Measurements from ENCODE around the gene ZG16.
"Not testable (repeated sequence)": the region's sequence is repeated elsewhere in the genome, so short reads cannot be mapped to it uniquely, and the experiment has no call there.

Gene ZG16

GRCh38 chr16:29748760-29749149 is 29.3 kb upstream of the ZG16 start:
- DNase-seq (ENCODE audit: low spot score), result not testable (repeated sequence)

DNA sequence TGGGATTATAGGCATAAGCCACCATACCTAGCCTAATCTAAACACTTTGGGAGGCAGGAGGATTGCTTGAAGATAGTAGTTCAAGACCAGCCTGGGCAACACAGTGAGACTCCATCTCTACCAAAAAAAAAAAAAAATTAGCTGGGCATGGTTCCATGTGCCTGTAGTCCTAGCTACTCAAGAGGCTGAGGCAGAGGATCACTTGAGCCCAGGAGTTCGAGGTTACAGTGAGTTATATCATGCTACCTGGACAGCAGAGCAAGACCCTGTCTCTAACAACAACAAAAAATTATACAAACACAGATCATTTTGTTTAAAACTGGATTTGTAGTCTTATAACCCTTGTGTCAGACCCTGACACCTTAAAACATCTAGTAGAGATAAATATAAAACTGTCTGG is 24.5 kb upstream of the ZG16 start:
- no peak for DNase-seq (ENCODE audit: low spot score)

DNA sequence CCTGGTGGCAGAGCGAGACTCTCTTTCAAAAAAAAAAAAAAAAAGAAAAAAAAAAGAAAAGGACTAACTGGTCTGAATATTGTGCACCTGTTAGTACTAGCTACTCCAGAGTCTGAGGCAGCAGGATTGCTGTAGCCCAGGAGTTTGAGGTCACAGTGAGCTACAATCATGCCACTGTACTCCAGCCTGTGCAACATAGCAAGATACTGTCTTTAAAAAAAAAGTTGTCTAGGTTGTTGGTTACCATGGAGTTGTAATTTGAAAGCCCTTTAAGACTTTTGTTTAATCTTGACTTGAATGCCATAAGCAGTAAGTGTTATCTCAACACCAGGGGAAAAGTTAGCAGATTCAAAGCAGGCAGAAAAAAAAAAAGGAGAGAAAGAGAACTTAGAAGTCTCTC is 21.4 kb upstream of the ZG16 start:
- DNase-seq (ENCODE audit: low spot score), result no peak

GRCh38 chr16:29757086-29757485 is 21.0 kb upstream of the ZG16 start:
- DNase-seq (ENCODE audit: low spot score), result not testable (repeated sequence)

DNA sequence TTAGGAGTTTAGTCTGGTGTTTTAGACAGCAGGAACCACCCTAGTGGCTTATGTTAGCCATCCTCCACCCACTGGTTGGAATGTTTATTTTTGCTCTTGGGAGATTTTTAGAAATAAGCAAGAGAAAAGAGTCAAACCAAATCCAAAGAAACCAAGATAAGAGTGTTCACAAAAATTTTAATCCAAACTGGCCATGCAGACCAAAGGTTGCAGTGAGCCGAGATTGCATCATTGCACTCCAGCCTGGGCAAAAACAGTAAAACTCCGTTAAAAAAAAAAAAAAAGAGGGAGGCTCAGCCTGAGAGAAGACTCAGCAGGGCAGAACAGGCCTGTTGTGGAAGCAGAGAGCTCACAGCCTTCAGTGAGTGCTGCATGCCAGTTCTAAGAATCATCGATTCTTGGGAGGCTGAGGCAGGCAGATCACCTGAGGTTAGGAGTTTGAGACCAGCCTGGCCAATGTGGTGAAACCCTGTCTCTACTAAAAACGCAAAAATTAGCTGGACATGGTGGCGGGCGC is 20.0 kb upstream of the ZG16 start:
- no peak for DNase-seq (ENCODE audit: low spot score)

GRCh38 chr16:29760567-29761279 is 17.3 kb upstream of the ZG16 start:
- no peak for DNase-seq (ENCODE audit: low spot score)

DNA sequence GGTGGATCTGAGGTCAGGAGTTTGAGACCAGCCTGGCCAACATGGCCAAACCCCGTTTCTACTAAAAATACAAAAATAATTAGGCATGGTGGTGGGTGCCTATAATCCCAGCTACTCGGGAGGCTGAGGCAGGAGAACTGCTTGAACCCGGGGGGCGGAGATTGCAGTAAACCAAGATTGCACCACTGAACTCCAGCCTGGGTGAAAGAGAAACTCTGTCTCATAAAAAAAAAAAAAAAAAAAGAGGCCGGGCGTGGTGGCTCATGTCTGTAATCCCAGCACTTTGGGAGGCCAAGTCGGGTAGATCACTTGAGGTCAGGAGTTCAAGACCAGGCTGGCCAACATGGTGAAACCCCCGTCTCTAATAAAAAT is 16.8 kb upstream of the ZG16 start:
- not testable (repeated sequence) for DNase-seq (ENCODE audit: low spot score)

DNA sequence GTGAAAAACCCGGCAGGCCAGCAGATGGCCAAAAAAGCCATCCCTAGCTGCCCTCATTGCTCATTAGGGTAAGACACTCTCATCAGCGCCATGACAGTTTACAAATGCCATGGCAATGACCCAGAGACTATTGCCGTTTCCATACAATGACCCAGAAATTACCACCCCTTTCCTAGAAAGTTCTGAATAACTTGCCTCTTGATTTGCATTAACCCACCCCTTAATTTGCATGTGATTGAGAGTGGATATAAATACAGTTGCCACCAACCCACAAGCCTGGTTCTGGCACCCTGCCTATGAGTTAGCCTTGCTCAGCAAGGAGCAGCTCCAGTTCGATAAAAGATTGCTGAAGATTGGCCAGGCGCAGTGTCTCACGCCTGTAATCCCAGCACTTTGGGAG is 16.2 kb upstream of the ZG16 start:
- DNase-seq (ENCODE audit: low spot score), result no peak

DNA sequence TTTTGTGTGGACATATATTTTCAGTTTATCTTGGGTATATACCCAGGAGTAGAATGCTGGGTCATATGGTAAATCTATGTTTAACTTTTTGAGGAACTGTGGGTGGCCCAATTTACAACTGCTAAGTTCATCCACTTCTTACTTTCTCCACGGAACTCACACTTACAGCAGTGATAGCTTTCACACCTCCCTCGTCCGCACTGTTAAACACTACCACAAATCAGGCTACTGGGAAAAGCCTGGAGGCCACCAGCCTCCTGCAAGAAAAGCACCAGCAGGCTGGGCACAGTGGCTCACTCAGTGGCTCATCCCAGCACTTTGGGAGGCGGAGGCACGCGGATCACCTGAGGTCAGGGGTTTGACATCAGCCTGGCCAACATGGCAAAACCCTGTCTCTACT is 14.7 kb upstream of the ZG16 start:
- no peak for DNase-seq (ENCODE audit: low spot score)

- no peak for DNase-seq (ENCODE audit: low spot score)
Measured at GRCh38 chr16:29765167-29766032, 12.7 kb upstream of the ZG16 start.

GRCh38 chr16:29766571-29766970 is 11.5 kb upstream of the ZG16 start:
- DNase-seq (ENCODE audit: low spot score), result no peak

GRCh38 chr16:29767062-29767461 is 11.0 kb upstream of the ZG16 start:
- DNase-seq (ENCODE audit: low spot score), result no peak

DNA sequence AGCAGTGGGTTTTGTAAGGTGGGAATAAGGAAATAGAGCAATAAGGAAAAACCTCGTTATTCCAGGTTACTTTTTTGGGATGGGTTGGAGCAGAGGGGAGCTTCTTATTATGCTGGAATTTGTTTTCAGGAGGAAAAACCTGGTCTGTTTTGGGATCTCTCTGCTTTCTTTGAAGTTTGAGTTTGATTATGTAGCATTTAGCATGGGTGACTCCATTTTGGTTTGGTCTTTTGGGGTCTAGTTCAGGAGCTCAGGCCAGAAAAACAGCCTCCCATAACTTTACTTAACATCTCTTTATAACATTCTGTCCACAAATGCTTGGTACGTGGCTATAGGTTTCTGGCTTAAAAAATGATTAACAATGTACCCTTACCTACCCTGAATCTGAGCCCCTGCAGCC is 8.5 kb upstream of the ZG16 start:
- DNase-seq (ENCODE audit: low spot score), result no peak

- DNase-seq (ENCODE audit: low spot score), result no peak
Measured at GRCh38 chr16:29770250-29770929, 7.7 kb upstream of the ZG16 start.

DNA sequence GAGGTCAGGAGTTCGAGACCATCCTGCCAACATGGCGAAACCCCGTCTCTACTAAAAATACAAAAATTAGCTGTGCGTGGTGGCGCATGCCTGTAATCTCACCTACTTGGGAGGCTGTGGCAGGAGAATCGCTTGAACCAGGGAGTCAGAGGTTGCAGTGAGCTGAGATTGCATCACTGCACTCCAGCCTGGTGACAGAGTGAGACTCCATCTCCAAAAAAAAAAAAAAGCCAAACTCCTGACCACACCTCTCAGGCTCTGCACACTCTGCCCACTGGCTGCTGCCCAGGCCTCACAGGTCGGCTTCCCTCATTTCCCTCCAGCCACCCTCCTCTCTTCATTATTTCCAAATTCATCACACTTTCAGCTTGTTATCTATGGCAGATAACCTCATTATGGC is 5.7 kb upstream of the ZG16 start:
- not testable (repeated sequence) for DNase-seq (ENCODE audit: low spot score)

- DNase-seq (ENCODE audit: low spot score), result no peak
Measured at GRCh38 chr16:29774730-29775129, 3.3 kb upstream of the ZG16 start.

DNA sequence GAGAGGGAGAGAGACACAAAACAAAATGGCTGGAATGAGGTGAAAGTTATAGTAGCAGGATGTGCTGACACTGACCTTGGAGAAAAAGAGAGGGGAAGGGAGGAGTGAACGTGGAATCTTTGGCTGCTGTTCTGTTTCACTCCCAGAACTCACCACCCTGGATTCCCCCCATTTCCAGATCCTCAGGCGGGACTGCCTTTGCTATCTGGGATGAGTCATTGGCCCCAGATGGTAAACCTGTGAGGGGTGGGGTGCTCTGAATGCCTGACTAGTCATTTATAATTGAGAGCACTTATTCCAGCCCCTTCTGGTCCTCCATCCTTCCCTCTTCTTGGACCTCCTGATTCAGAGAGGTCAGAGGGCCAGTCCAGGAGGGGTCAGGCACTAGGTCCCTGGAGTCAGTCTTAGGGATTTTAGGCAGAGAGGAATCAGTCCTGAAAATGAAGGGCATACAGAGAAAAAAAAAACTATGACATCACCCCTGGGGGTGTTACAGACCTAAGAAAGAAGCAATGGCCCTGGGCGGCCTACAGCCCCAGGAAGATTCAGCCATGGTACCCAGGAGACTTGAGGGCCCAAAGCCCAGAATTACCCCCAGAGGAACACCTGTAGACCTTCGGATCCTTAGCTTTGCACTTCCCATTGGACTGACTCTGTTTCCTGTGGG is 2.2 kb upstream of the ZG16 start:
- DNase-seq (ENCODE audit: low spot score), result no peak

GRCh38 chr16:29779474-29779873 is 1.4 kb downstream of the ZG16 start:
- DNase-seq (ENCODE audit: low spot score), result no peak

GRCh38 chr16:29783094-29783953 is 5.3 kb downstream of the ZG16 start:
- DNase-seq (ENCODE audit: low spot score), result not testable (repeated sequence)

DNA sequence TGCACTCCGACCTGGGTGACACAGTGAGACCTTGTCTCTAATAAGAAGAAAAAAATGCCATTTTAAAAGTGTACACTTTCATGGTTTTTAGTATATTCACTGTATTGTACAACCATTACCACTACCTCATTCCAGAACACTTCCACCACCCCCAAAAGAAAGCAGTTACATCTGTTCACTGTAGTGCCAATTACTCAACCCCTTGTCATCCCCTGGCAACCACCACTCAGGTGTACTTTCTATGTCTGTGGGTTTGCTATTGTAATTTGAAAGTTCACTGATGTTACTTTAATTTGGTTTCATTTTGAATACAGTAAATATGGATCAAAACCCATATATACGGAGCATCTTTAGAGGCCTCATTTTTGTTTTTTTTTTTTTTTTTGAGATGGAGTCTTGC is 6.1 kb downstream of the ZG16 start:
- DNase-seq (ENCODE audit: low spot score), result no peak

DNA sequence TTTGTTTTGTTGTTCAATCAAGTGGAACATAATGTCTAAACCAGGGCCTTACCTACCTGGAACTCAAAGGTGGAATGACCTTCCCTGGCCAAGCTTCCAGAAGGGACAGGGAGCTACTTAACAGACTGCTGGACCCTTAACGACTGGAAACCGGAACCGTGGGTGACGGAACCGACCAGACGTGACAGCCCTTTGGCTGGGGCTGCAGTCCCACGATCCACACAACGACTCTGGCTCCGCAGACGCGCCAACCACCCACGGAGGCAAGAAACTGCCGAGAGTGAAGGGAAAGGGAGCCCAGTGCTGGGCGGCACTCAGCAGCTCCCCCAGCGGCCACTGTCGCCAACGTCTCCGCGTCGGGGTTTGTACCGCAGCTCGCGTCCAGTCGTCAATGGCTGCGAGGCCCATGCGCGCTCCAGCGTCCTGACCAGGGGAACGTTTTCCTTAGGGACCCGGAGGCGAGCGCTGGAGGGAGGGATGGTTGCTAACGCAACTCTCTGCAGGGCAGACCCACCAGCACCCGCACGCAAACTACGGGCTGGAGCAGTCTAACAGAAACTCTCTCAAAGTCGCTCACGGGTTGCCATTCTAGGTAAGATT is 6.9 kb downstream of the ZG16 start:
- peak; percentile 65 for DNase-seq (ENCODE audit: low spot score)
